ENCODE measurements around the gene SLC26A2.

The SLC26A2 gene

DNA sequence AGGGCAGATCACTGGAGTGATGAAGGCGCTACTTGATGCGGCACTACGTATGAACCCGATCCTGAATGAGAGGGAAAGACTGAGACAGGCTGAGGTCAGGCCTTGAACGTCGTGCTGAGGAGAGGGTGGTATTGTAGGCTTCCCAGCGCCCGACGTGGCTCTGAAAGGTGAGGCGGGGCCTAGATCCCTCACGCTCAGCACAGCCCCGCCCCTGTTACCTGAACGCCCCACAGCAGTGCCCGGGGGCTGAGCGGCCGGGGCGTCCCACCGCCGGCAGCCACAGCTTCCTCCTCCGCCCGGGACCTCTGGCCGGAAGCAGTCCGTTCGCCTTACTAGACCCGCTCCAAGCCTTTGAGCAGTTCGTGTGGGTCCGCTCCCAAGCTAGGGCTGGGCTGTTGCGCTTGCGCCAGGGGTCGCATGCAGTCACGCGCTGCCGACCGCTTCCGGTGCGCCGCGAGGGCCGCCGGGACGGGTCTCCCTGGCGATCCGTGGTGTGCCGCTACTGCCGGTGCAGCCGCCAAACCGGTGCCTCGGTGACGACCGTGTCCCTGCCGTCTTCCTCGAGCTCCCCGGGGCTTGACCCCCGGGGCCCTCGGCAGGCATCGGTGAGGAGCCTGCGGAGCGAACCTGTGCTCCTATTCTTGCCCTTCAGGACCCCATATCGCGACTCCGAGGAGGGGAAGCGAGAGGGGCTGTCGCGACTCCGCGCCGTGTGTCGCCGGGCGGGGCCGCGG is 39.9 kb downstream of the SLC26A2 start, which contains the start of the genes HMGXB3 and TIGD6:
HMGXB3 (plus strand) TSS at position 484 of the 734 bp plus-strand sequence. CDS start 4,114 bp downstream, outside the sequence.
TIGD6 (minus strand) TSS at position 399 of the 734 bp plus-strand sequence. CDS start 4,306 bp downstream, outside the sequence.
- in situ Hi-C loops (cut with MboI; ENCODE audit: low sequenced_read_pairs): no loop called here

DNA sequence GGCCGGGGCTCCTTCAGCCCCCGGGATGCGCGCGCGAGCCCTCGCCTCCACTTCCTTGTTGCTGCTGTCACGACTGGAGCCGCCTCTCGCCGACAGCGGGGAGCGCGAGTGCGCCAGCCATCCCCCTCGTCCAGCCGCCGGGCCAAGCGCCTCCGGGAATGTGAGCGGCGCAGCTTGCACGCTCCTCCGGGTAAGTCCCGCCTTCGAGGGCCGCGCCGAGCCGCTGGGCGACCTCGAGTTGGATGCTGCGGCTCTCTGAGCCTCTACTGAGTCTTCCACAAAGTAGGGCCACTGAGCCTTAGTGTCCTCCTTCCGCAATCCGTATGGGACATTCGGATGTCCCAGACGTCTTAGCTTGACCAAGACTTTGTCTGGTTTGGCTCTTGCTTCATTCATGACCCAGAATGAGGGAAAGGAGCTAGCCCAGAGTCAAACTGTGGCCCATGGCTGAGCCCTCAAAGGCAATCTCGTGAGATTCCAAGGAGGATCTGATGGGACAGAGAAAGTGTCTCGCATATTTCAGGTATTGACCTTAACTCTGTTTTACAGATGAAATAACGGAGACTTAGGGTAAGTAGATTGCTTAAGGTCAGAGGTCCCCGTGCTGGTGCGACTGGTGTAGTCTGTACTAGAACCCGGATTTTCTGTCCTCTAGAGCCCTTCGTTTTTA is 40.6 kb downstream of the SLC26A2 start:
- in situ Hi-C loops (cut with MboI; ENCODE audit: low sequenced_read_pairs): no loop called here

DNA sequence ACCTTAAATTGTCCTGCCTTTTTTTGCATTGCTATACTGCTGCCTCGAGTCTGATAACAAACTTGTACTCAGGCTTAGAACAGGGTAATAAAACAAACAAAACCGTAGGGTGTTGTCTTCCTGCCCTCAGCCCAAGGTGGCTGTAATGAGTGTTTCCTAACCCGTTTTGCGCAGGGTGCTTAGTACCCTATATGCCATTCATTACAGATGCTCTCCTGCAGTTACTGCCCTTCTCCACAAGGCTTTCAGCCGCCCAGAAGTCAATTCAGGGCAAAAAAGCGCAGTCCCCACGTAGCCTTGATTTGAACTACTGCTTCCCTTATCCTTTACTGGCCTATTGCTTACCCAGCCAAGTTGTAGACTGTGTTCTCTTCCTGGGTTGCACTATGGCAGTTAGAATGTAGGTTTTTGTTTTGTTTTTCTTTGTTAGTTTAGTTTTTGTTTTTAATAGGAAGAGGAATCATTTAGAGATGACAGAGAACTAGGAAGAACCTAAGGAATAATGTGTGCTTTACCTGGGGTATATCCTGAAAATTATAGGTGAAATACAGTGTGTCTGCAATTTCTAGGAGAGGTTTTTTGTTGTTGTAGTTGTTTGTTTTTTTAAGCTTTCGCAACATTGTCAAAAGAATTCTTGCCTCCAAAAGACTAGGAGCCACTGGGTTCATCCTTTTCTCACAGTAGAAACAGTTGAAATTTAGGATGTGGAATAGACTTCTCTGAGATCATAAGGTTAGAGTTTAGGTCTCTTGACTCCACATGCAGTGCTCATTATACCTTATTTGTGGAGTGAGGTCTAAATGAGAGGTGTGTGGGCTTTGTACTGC is 41.3 kb downstream of the SLC26A2 start:
- in situ Hi-C loops (cut with MboI; ENCODE audit: low sequenced_read_pairs): no loop called here

DNA sequence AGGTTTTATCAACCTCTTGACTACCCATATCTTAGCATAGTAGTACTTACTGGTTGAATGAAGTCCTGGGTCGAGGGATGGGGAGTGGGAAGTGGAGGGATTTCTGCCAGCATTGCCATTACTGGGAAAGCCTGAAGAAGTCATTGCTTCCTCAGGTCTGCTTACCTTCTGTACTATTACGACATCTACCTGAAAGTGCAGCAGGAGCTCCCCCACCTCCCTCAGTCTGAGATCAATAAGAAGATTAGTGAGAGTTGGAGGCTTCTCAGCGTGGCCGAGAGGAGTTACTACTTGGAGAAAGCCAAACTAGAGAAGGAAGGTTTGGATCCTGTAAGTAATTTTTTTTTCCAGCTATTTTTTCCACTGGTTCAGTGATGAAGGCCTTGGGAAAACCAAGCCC is 45.8 kb downstream of the SLC26A2 start:
- in situ Hi-C loops (cut with MboI; ENCODE audit: low sequenced_read_pairs): no loop called here

- in situ Hi-C loops (cut with MboI; ENCODE audit: low sequenced_read_pairs): no loop called here
Measured at GRCh38 chr5:150007050-150007449, 46.5 kb downstream of the SLC26A2 start.

- in situ Hi-C loops (cut with MboI; ENCODE audit: low sequenced_read_pairs): no loop called here
Measured at GRCh38 chr5:150009671-150010387, 49.3 kb downstream of the SLC26A2 start.

DNA sequence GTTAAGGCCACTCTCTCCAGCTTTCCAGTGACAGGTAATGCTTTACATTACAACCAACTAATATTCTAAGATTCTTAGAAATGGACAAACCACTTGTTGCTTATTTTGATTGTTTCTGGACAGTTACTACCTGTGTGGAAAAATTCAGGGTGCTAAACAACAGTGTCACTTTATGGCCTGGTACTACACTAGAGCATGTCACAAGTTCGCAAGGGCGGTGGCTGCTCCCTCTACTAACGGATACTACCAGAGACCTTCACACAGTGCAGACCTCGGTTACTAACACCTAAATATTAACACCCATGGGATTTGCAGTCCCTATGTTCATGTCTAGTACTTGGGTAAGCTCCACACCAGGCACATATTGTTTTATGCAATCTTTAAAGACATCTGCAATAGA is 53.4 kb downstream of the SLC26A2 start:
- in situ Hi-C loops (cut with MboI; ENCODE audit: low sequenced_read_pairs): no loop called here

DNA sequence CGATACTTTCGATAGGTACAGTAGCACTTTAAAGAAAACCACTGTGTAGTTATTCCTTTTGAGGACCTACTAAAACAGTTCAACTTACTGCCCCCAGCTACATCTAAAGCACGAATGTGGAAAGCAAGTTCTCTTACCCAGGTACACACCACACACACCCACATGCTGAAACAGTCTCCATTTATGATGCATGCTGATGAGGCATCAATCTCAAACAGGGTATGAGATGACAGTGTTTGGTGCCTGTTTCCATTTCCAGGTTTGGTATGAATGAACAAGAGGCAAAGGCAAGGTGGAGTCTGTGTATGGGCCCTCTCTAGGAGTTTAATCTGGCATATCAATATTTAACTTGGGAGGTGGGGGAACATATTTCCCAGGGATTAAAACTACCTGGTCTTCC is 53.9 kb downstream of the SLC26A2 start:
- in situ Hi-C loops (cut with MboI; ENCODE audit: low sequenced_read_pairs): no loop called here

GRCh38 chr5:150015415-150015814 is 54.9 kb downstream of the SLC26A2 start:
- in situ Hi-C loops (cut with MboI; ENCODE audit: low sequenced_read_pairs): no loop called here

GRCh38 chr5:150016537-150016936 is 56.0 kb downstream of the SLC26A2 start:
- in situ Hi-C loops (cut with MboI; ENCODE audit: low sequenced_read_pairs): no loop called here

- in situ Hi-C loops (cut with MboI; ENCODE audit: low sequenced_read_pairs): no loop called here
Measured at GRCh38 chr5:150017226-150018005, 56.9 kb downstream of the SLC26A2 start.

GRCh38 chr5:150020249-150020648 is 59.7 kb downstream of the SLC26A2 start:
- in situ Hi-C loops (cut with MboI; ENCODE audit: low sequenced_read_pairs): no loop called here

DNA sequence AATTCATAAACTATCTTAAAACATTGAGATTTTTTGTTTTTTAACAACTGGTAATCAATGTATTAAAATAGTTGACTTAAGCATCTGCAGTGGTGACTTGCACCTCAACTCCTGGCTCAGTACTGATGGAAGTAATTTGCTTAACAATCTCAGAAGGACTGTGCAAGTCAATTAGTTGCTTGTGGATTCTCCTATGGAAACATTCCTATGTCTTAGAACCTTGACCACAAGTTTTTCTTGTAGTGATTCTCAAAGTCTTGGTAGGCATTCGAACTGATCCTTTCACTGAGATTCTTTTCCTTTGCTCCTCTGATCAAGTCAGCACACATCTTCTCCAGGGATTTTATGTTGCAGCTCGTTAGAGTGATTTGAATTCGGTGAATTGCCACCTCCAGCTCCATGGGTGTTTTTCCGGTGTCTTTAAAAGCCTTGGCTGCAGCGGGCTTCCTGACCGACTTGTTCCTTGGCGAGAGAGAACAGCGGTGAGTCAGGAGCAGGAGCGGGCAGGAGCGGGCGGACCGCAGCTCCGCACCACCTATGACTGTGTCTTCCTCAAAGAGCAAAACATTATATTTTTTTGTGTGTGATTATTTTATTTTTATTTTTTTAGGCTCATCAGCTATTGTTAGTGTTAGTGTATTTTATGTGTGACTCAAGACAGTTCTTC is 61.1 kb downstream of the SLC26A2 start:
- in situ Hi-C loops (cut with MboI; ENCODE audit: low sequenced_read_pairs): no loop called here

DNA sequence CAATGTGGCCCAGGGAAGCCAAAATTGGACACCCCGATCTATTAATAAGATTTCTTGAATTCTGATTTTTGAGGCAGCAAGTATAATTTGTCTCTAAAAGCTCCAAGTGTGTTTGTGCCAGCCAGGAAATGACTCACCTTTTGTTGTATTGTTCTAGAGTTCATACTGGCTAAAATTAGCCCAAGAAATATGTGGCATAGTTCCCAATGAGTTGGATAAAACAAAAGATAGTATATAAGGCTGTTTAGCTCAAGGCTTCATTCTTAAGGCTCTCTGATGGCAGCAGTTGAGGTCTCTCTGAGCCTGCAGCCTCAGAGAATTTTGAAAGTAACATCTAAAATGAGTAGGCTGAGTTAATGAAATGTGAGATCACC is 61.6 kb downstream of the SLC26A2 start:
- in situ Hi-C loops (cut with MboI; ENCODE audit: low sequenced_read_pairs): no loop called here

DNA sequence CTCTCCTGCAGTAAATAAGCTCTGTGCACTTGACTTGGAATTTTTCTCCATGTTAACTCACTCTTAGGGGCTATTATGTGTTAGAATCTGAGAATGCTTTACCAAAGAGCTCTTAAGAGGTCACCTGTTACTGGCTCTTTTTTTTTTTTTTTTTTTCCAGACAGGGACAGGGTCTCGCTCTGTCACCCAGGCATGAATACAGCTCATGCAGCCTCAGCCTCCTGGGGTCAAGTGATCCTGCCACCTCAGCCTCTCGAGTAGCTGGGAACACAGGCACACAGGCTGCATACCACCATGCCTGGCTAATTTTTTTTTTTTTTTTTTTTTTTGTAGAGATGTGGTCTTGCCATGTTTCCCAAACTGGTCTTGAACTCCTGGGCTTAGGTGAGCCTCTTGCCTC is 62.1 kb downstream of the SLC26A2 start:
- in situ Hi-C loops (cut with MboI; ENCODE audit: low sequenced_read_pairs): no loop called here

DNA sequence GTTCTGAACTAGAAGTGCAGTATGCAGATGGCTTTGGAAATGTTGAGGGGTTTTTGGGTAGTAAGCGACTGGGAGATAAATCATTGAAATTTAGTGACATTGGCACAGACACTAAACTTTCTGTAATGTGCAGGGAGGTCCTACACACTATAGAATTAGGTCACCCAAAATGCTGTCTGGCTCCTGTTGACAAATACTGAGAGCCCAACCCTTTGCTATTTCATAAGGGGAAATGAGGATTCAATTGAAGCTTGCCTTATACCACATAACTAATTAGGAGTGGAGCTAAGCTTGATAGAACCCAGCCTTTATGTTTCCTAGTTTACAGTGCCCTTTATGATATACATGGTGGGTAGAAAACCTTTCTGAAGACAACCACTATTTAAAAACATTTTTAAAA is 62.6 kb downstream of the SLC26A2 start:
- in situ Hi-C loops (cut with MboI; ENCODE audit: low sequenced_read_pairs): no loop called here

- in situ Hi-C loops (cut with MboI; ENCODE audit: low sequenced_read_pairs): no loop called here
Measured at GRCh38 chr5:150024346-150024984, 63.9 kb downstream of the SLC26A2 start.

DNA sequence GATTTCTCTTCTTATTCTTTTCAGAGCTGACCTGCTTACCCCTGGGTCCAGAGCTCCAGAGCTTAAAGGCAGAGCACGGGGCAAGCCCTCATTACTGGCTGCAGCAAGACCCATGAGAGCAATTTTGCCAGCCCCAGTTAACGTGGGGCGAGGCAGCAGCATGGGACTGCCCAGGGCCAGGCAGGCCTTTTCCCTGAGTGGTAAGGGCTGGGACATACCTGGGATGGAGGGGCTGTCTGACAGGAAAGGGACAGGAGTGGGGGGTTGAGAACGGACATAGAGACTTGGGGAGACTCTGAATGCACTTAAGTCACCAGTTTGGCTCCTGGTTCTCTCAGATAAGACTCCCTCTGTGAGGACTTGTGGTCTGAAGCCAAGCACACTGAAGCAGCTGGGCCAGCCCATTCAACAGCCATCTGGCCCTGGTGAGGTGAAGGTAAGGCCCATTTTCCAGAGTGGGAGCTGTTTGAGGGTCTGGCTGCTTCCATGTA is 66.2 kb downstream of the SLC26A2 start:
- in situ Hi-C loops (cut with MboI; ENCODE audit: low sequenced_read_pairs): loop anchor here (25.0 kb wide), 1 partner anchor 186 kb away; no protein-coding TSS in a partner anchor

DNA sequence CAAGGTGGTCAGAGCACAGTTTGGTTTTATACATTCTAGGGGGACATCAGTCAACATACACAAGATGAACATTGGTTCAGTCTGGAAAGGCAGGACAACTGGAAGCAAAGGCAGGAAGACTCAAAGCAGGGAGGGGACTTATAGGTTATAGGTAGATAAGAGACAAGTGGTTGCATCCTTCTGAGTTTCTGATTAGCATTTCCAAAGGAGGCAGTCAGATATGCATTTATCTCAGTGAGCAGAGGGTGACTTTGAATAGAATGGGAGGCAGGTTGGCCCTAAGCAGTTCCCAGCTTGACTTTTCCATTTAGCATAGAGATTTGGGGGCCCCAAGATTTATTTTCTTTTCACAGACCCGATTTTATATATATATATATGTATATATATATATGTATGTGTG is 67.5 kb downstream of the SLC26A2 start:
- in situ Hi-C loops (cut with MboI; ENCODE audit: low sequenced_read_pairs): loop anchor here (25.0 kb wide), 1 partner anchor 184 kb away; no protein-coding TSS in a partner anchor

All from HL-60/S4 treated with phorbol 12-myristate 13-acetate at 8.2 ng/mL for 4 days and 3 days (cell line).